ENCODE data around the gene MAP3K10.
A peak's percentile ranks its signal among the peaks of the same experiment; 100 is the strongest.

MAP3K10 gene

GRCh38 chr19:40178756-40179155 lies 12.5 kb upstream of the MAP3K10 start:
- Histone ChIP-seq H3K9me3 (replicated peaks; ENCODE audit: insufficient read depth, low read length) (no peaks in the 10 kb centered on the region), H3K9ac (ENCODE audit: low read length) (no peak overlapping the region), H3K9me2 (replicated peaks; ENCODE audit: insufficient read depth, low read length) (no peaks in the 10 kb centered on the region), H3K79me2 (ENCODE audit: low read length) (no peaks in the 10 kb centered on the region), H2AFZ (ENCODE audit: low read length) (no peak overlapping the region), H3K4me2 (ENCODE audit: low read depth, low read length) (no peak overlapping the region), H4K20me1 (ENCODE audit: insufficient read depth, low read length) (no peaks in the 10 kb centered on the region), H3K27ac (ENCODE audit: low read length) (no peak overlapping the region), H3K27me3 (replicated peaks; ENCODE audit: insufficient read depth, low read length) (no peaks in the 10 kb centered on the region), H3K4me3 (ENCODE audit: low read length) (no peak overlapping the region), H3F3A (ENCODE audit: insufficient read depth, low read length) (no peaks in the 10 kb centered on the region), H3K36me3 (replicated peaks; ENCODE audit: insufficient read depth, low read length) (no peaks in the 10 kb centered on the region), H3K4me1 (ENCODE audit: low read length) (no peaks in the 10 kb centered on the region)
- TF ChIP-seq CTCF (IDR thresholded peaks at IDR 0.05; ENCODE audit: low read length) (no peak), EZH2phosphoT487 (IDR thresholded peaks at IDR 0.05; ENCODE audit: low read length) (no peak), EZH2 (optimal IDR thresholded peaks at IDR 0.05; ENCODE audit: low read depth, low read length) (no peak)
- no peak for DNase-seq

DNA sequence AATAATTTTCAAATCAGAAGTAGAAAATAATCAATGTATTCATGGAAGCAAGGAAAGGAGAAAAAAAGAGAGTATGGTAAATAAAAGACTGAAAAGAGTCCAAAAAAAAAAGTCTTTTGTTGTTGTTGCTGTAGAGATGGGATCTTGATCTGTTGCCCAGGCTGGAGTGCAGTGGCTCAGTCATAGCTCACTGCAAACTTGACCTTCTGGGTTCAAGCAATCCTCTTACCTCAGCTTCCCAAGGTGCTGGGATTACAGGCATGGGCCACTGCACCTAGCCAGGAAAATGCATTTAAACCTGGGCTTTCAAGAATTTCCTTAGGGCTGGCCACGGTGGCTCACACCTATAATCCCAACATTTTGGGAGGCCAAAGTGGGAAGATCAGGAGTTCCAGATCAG lies 7.0 kb upstream of the MAP3K10 start:
- Histone ChIP-seq H3K4me2 (ENCODE audit: low read depth, low read length) (no peak overlapping the region), H3K79me2 (ENCODE audit: low read length) (no peaks in the 10 kb centered on the region), H3F3A (ENCODE audit: insufficient read depth, low read length) (peaks cover 3% of the 10 kb centered on the region; the same call in 1 of the 2 replicates), H3K9me3 (replicated peaks; ENCODE audit: insufficient read depth, low read length) (no peaks in the 10 kb centered on the region), H3K4me3 (ENCODE audit: low read length) (no peak overlapping the region), H3K4me1 (ENCODE audit: low read length) (no peaks in the 10 kb centered on the region), H4K20me1 (ENCODE audit: insufficient read depth, low read length) (no peaks in the 10 kb centered on the region), H3K9me2 (replicated peaks; ENCODE audit: insufficient read depth, low read length) (no peaks in the 10 kb centered on the region), H3K9ac (ENCODE audit: low read length) (no peak overlapping the region), H3K27me3 (replicated peaks; ENCODE audit: insufficient read depth, low read length) (no peaks in the 10 kb centered on the region), H3K36me3 (replicated peaks; ENCODE audit: insufficient read depth, low read length) (no peaks in the 10 kb centered on the region), H2AFZ (ENCODE audit: low read length) (no peak overlapping the region), H3K27ac (ENCODE audit: low read length) (no peak overlapping the region)
- DNase-seq: no peak
- TF ChIP-seq EZH2phosphoT487 (IDR thresholded peaks at IDR 0.05; ENCODE audit: low read length): no peak
- TF ChIP-seq EZH2 (optimal IDR thresholded peaks at IDR 0.05; ENCODE audit: low read depth, low read length): no peak
- no peak for TF ChIP-seq CTCF (IDR thresholded peaks at IDR 0.05; ENCODE audit: low read length)

GRCh38 chr19:40191836-40192646 lies 815 bp downstream of the MAP3K10 start:
- Histone ChIP-seq H3K36me3 (replicated peaks; ENCODE audit: insufficient read depth, low read length) (no peaks in the 10 kb centered on the region), H3F3A (ENCODE audit: insufficient read depth, low read length) (peaks cover 16% of the 10 kb centered on the region; the same call in 1 of the 2 replicates), H3K9ac (ENCODE audit: low read length) (peak overlapping the region; percentile 54; the same call in 1 of the 2 replicates), H3K4me2 (ENCODE audit: low read depth, low read length) (peak overlapping the region; percentile 97), H3K4me3 (ENCODE audit: low read length) (peak overlapping the region; percentile 83), H4K20me1 (ENCODE audit: insufficient read depth, low read length) (no peaks in the 10 kb centered on the region), H2AFZ (ENCODE audit: low read length) (peak overlapping the region; percentile 73), H3K9me3 (replicated peaks; ENCODE audit: insufficient read depth, low read length) (no peaks in the 10 kb centered on the region), H3K9me2 (replicated peaks; ENCODE audit: insufficient read depth, low read length) (no peaks in the 10 kb centered on the region), H3K27me3 (replicated peaks; ENCODE audit: insufficient read depth, low read length) (no peaks in the 10 kb centered on the region), H3K79me2 (ENCODE audit: low read length) (no peaks in the 10 kb centered on the region; the same call in 1 of the 2 replicates), H3K4me1 (ENCODE audit: low read length) (0 out of 2 replicates have a peak, but pooled peaks cover 8% of the 10 kb centered on the region), H3K27ac (ENCODE audit: low read length) (no peak overlapping the region)
- TF ChIP-seq CTCF (IDR thresholded peaks at IDR 0.05; ENCODE audit: low read length): peak; percentile 14; the same call in 1 of the 2 replicates
- no peak for TF ChIP-seq EZH2phosphoT487 (IDR thresholded peaks at IDR 0.05; ENCODE audit: low read length)
- no peak for TF ChIP-seq EZH2 (optimal IDR thresholded peaks at IDR 0.05; ENCODE audit: low read depth, low read length)
- DNase-seq: peak; percentile 22

All from MM.1S (cell line).